Central memory CD4-positive, alpha-beta T cell (primary cell): Measurements from ENCODE around the gene CLBA1.

Experiments used
- DNase-seq: peaks from one replicate; pipeline ENCODE4 v3.0.0; 2022

Gene CLBA1

DNA sequence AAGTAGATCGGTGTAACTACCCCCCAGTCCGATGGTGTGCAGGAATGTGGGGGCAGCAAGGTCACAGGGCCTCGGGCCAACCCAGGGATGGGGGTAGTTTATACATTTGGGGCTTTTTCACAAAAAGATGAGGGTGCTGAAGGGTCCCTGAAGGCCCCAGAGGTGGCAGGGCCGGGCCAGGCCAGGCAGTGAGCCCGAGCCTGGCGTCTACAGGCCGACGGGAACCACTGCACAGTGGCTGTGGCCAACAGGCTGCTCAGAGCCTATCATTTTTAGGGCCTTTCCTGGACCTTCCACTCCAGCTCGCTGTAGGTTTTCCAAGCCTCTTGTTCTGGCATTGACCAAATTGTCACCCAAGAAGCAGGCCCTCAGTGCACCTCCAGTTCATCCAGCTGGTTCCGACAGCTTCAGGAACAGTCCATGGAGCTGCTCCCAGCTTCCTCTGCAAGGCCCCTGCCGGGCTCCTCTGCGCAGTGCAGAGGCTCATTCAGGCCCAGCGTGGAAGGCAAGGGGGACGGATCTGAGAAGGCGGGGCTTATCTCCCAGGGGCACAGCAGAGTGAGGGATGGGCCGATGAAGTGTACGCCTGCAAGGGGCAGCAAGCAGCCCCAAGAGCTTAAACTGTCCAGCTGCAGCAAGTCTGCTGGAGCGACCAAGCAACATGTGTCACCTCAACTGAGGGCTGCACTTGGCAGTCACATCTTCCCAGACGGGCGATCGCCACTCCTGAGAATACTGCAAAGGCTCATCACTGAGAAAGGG, 21.4 kb downstream of the CLBA1 start:
- no peak for DNase-seq

DNA sequence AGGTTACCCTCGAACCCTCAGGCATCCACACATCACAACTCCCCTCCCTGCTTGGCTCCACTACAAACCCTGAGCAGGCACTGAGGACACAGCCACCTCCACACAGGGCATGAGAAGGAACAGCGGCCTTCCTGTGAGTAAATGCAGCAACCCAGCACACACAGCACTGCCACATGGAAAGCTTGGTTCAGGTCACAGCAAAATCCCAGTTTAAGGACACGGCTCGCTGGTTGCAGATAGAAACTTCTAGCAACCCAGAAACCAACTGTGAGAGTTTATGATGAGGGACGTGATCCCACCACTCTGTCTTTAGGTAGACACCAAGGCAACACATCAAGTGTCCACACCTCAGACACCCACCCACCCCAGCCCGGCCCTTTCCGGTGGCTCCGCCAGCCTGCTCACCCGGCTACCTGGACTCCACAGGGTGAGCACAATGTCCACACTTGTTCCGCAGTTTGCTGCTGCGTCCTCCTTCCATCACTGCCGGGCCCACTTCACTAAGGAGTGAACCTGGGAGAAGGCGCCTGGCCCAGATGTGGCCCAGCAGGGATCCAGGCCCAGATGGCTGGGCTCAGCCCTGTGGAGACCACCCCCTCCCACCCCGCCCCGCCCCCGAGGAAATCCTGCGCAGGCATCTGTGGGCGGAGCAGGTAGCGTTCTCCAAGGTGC, 22.1 kb downstream of the CLBA1 start:
- no peak for DNase-seq

DNA sequence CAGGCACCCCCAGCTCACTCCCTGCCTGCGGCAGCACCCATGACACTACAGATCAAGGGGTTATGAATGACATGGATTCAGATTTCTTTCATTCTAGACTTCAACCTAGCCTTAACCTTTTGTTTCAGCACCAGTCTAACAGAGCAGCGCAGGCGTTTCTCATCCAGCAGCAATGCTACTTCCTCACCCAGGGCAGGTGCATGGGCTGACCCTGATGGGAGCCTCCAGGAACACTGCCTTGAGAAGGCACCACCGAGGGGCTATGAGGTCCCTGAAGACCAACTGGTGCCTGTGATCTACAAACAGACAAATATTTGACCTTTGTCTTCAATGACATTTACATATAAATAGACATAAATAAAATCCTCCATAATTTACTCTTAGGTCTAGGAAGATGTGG, 24.5 kb downstream of the CLBA1 start:
- no peak for DNase-seq

DNA sequence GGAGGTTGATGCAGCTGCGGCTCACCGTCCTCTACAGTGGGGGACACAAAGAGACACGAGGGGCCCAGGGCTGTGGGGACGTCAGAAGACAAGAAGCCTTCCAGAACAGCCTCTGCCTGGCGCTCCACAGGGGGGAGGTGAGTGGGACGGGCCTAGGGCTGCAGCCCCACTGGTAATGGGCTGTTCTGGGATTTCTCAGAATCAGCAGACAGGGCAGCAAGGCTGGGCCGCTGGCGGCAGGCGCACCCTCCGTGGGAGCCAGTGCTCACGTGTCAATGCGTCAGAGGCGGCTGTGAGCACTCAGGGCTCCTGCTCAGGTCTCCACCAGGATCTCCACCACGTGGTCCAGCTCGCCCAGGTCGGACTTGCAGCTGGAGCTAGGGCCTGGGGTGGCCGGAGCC, 25.3 kb downstream of the CLBA1 start:
- no peak for DNase-seq

DNA sequence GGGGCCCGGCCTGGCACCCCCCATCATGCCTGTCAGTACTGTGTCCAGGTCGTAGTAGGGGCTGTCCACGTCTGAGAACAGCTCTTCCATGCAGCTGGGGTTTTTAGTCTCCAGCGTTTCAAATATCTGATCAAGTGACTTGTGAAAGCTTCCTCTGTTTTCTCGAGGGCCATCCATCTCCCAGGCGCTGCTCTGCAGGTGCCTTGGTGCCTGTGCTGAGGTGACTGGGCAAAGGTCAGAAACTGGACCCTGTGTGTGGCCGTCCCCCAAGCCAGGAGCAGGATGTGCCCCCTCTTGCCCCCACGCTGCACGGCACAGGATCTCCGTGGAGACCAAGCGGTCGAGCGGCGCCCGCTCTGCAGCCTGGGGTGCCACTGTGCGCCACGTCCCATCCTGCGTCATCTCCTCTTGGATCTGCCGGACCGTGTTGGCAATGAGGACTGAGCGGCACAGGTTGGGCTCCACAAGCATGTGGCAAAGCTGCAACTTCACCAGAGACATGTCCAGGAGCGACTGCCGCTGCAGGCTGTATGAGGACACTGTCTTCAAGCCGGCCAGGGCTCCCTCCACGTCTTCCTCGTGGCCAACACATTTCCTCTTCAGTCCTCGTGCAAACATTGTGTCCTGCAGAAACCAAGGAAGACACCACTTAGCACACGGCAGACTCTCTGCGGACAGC, 25.9 kb downstream of the CLBA1 start:
- no peak for DNase-seq

DNA sequence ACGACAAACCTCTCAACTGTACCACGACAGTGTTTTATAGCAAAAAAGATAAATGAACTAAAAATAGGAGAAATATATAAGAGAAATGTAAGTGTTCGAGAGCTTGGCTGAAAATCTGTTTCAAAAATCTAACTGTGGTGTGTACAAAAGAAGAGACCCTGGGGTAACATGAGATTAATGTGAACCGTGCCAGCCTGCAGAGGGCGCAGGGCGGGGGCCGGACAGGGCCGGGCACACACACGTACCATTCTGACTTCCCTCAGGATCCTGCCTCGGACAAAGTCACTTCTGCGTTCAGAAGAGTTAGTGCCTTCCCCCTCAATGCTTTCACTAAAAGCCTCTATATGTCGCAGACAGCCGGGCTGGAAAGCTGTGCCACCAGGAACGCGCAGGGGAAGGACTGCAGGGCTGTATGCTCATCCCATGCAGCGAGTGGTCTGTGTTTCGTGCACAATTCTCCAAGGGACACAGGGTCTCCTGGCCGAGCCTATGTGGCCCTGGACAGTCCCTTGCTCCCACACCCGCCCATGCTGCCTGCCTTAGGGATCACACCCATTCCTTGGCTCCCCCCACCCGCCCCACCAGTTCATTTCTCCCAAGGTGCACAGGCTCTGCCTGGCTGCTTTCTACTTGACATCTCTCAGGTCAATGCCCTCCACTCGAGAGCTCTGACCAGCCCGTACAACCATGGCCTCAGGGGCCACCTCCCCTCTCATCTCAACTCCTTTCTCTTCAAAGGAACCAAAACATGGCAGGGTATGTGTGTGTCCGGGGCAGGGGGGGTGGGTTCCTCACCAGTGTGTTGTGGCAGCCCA, 26.8 kb downstream of the CLBA1 start:
- no peak for DNase-seq

DNA sequence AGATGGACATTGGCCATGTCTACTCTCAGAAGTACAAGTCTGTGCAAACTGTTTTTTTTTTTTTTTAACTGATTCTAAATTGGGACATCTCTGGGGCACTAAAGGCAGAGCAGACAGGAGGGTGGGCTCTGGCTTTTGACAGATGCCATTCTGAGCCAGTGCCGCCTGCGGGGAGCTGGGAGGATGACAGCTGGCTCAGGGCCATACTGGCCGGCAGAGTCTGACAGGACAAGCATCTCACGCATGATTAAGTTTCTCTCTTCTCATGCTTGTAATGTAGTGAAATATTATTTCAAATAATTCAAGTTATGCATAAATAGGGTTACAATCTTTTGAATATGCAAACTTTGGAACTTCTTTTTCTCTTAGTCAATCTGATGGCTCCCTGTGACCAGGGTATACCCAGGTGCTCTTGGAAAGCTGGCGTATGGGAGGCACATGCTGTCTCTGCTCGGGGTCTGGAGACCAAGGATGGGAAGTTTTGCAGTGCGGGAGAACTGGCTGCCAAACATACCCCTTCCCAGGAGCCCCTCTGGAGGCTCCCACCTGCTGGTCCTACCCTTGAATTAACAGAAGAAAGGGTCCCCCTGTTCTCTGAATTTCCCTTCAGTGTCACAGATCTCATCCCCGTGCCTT, 27.7 kb downstream of the CLBA1 start:
- no peak for DNase-seq

DNA sequence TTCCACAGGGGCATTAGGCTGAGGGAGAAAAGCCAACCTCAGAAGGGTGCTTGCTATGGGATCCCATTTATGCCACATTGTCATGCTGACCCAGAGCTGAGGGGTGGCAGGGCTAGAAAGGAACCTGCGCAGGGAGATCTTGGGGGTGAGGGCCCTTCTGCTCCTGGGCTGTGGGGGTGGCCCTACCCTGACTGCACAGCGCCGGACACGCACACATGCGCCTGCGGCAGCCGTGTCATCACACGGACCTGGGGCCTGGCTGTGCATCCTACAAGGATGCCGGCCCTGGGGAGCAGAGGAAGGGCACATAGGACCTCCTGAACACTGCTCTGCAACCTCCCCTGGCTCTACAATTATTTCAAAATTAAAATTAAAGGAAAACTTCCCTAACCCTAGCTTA, 28.4 kb downstream of the CLBA1 start:
- DNase-seq = no peak

DNA sequence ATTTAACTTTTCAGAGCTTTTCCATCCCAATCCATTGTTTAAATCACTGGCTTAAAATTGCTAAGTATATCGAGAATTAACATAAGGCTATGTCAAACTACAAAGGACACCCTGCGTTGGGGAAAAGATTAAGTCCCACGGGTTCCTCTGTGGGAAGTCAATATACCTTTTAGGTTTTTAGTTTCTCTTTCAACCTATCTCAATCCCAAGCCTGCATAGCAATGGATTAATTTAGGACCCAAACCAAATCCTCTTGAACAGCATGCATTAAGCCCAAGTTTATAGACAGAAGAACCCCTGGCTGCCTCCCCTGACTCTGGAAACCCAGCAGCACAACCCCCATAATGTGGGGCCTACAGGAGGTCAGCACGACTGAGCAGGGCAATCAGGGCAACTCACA, 29.0 kb downstream of the CLBA1 start:
- no peak for DNase-seq

DNA sequence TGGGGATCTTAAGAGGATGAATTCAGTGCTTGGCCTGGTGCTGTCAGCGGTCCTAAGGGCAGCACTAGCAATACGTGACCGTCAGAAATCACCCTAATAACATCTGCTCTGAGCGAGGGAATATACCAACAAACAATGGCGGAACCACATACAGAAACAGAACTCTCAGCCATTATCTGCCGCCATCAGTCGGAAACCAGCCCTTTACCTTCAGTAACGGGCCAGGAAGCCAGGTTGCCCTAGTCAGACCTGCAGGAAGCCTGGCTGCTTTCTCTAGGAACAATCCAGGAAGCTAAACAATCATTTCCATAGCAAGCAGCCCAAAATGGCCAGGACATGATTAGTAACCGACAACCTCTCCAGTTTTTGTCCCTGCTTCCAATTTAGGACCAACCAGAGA, 29.7 kb downstream of the CLBA1 start:
- peak; percentile 32 for DNase-seq

DNA sequence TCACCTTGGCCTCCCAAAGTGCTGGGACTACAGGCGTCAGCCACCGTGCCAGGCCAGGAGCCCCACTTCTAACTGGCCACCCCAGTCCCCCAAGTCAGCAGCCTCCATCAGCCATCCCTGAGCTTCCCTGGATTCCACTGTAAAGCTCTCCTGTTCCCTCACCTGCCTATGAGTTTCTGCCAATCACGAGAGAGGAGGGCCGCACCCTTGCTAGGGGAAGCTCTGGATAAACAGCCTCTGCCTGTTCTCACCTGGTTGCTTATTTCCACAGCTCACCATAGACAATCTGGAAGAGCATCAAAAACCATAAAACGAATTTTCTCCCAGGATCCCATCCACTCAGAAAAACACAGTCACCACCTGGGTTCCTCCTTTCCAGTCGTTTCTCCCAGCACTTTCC, 30.3 kb downstream of the CLBA1 start:
- DNase-seq = no peak

DNA sequence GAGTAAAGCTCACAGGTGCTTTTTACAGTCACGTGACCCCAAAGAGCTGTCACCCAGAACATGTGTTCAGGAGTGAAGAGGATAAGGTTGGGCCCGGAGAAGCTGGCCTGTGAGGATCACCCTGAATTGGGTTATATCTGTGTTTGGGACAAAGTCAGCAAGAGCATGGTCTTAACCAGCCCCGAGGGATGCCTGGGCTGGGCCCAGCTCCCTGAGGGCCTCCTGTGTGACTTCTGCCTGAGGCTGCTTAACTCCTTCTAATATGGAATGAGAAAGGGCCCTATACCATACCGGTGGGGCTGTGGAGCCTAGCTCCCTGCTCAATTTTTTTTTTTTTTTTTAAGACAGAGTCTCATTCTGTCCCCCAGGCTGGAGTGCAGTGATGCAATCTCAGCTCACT, 32.8 kb downstream of the CLBA1 start:
- DNase-seq = no peak

DNA sequence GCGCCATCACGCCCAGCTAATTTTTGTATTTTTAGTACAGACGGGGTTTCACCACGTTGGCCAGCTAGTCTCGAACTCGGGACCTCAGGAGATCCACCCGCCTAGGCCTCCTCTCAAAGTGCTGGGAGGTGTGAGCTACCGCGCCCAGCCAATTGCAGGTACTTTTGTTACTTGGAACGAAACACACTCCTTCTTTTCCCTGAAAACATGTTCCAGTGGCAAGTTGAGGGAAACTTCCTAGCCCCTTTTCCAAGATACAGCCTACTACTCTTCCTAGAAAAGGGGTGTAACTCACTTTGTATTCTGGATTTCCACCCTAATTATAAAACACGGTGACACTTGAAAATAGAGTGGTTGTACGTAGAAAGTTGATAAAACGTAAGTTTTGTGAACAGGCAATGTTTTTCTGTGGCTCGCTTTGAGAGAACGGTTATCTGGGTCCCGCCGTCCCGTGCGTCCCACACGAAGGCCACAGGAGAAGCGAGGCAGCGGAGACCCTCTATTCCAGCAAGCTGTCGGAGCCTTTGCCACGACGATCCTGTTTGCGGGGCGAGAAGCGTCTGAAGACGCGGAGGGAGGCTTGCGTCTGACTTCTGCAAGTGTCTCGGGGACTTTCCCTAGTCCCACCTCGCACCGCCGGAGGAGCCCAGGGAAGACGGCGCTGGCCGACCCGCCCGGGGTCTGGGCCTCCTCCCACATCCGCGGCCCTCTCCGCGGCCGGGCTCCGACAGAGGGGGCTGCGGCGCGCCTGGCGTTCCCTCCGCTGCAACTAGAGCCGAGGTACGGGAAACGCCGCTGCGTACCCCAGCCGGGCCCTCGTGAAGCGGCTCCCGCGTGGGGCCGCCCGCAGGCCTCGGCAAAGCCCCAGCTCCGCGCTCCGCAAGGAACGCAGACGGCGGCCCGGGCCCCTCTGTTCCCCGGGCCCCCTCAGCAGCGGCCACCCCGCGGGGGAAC, 34.5 kb downstream of the CLBA1 start:
- peak; percentile 63 for DNase-seq

DNA sequence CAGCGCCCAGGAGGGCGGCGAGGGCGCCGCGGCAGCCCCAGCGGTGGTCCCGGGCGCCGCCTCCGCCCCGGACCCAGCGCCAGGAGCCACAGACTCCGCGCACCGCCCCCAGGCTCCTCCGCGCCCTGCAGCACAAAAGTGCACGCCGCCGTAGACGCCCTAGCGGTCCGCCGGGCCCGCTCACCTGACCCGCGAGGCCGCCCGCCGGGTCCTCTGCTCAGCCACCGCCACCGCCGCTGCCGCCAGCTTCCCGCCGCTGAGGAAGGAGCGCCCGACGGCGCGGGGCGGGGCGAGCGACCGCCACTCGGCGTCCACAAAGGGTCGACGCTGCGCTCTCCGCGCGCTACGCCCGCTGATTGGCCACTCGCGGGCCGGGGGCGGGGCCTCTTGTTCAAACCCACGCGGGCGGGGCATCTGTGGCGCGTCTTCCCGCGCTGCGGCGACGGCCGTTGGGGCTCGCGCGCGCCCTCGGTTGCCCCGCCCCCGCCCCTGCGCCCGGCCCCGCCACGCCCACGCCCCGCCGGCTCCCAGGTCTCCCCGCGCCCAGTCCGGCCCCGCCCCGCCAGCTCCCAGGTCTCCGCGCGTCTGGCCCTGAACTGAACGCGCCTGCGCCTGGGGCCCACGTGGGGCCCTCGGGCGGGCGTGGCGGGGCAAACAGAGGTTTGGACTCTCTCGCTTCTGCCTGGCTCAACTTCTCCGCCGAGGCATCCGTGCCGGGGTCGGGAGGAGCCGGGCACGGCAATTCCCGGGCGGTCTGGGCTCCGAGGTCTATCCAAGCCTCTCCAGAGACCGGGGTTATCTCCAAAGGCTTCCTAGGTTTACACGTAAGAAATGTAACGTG, 35.4 kb downstream of the CLBA1 start, which contains the start of gene CDCA4:
CDCA4 (minus strand) TSS at position 269 of the 841 bp plus-strand sequence. CDS start 9,154 bp downstream, outside the sequence.
- peak; percentile 97 for DNase-seq

DNA sequence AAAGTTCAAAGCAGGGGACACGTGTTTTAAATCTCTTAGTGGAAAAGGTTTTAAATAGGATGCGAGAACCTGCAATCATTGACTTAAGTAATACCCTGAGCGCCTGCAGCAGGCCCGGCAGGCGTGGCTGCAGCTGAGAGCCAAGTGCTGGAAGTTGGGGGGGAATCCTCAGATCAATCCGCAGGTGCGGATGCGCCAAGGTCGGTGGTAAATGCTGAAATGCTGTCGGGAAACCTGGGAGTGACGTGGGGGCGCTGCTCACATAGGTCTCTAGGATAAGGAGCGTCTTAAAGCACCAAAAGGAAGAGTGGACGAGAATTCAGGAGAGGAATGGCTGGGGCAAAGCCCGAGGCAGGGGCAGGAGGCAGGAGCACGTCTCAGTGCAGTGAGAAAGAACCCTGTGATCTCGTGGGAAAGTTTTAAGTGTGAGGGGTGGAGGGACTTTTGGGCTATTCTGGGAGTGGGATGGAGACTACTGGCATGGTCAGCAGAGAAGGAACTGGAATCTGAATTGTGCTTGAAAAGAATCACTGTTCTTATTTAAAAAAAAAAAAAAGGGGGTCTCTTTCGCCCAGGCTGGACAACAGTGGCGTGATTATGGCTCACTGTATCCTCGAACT, 36.2 kb downstream of the CLBA1 start:
- DNase-seq = no peak

DNA sequence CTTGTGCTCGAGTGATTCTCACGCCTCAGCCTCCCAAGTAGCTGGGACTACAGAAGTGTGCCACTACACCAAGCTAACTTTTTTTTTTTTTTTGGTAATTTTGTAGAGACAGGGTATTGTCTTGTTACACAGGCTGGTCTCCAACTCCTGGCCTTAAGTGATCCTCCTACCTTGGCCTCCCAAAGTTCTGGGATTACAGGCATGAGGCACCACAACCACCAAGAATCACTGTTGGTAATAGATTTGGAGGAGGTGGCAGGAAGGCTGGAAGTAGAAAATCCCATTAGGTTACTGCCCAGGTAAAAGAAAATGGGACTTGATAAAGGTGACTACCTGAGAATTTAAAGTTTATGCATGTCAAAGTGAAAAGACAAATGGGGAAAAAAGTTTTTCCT, 36.7 kb downstream of the CLBA1 start:
- DNase-seq = no peak

DNA sequence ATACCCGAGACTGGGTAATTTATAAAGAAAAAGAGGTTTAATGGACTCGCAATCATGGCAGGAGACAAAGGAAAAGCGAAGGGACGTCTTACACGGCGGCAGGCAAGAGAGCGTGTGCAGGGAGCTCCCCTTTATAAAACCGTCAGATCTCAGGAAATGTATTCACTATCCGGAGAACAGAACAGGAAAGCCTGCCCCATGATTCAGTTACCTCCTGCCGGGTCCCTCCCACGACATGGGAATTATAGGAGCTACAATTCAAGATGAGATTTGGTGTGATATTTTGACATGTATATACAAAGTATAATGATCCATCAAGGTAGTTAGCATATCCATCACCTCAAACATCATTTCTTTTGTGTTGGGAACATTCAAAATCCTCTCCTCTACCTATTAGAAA, 37.6 kb downstream of the CLBA1 start:
- DNase-seq = no peak

DNA sequence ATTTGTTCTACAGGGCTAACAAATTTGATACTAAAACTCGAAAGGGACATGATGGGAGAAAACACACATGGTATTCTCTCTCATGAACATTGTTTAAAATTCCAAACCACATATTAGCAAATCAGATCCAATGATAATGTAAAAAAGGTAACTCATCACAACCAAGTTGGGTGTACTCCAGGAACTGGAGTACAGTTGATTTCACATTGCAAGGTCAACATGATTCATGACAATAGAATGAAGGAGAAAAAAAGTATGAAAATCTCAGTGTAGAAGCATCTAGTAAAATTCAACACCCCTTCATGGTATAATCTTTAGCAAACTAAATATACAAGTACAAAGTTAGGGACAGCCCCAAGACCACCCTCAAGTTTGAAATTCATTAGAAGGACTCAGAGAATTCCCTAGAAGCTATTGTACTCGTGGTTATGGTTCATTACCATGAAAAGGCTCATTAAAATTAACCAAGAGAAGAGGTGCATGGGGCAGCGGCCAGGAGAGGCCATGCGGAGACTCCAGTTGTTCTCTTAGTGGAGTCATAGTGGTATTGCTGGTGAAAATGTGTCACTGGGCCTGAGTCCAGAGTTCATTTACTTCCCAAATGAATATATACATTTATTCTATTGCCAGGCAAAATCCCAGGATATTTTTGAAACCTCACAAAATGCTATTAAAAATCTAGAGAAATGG, 38.3 kb downstream of the CLBA1 start:
- DNase-seq = no peak

DNA sequence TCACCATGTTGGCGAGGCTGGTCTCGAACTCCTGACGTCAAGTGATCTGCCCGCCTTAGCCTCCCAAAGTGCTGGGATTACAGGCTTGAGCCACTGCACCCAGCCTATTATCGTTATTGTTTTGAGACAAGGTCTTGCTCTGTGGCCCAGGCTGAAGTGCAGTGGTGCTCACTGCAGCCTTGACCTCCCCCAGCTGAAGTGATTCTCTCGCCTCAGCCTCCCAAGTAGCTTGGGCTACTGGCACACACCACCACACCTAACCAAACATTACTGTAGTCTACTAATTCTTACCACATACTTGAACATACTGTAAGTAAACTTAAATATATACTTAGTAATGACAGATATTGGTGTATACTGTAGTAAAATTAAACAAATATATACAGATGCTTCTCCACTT, 39.8 kb downstream of the CLBA1 start:
- no peak for DNase-seq
